ENCODE results near the gene ITGAE. TPM values are rescaled to one million over a fixed set of nuclear protein-coding genes. Genes with fewer than 3 reads are reported as not detected.

Gene ITGAE
- total and polyA plus RNA-seq, 10 of the 15 experiments (the other 5 are each of a cell fraction or from before 2014, with no cell fraction given): 13.1 to 161 (median 34.8) TPM

- TF ChIP-seq GATAD2B (conservative IDR thresholded peaks at IDR 0.05; ENCODE audit: low read depth) (peak; percentile 75), BRCA1 (IDR thresholded peaks at IDR 0.05; ENCODE audit: low read depth, low read length) (no peak), ASH2L (IDR thresholded peaks at IDR 0.05; ENCODE audit: borderline replicate concordance, low read depth) (no peak), ZNF24 (IDR thresholded peaks at IDR 0.05) (0 out of 2 replicates have a peak, but pooled peaks have one; percentile 50), NR2C2 (IDR thresholded peaks at IDR 0.05; ENCODE audit: borderline replicate concordance, control insufficient read depth, insufficient read length, low read depth) (no peak), NR2F1 (conservative IDR thresholded peaks at IDR 0.05) (peak; percentile 96), MEF2B (IDR thresholded peaks at IDR 0.05; ENCODE audit: partially characterized antibody, poor library complexity, severe bottlenecking) (peak; percentile 90), NRF1 (conservative IDR thresholded peaks at IDR 0.05; ENCODE audit: low read depth, low read length) (no peak), EZH2 (IDR thresholded peaks at IDR 0.05; ENCODE audit: borderline replicate concordance, control insufficient read depth, low read depth, low read length) (no peak), CUX1 (IDR thresholded peaks at IDR 0.05; ENCODE audit: insufficient replicate concordance, low read depth, low read length) (peak; percentile 73), ESRRA (IDR thresholded peaks at IDR 0.05; ENCODE audit: low read length) (no peak), BACH1 (IDR thresholded peaks at IDR 0.05; ENCODE audit: borderline replicate concordance) (peak; percentile 93; the same call in 1 of the 2 replicates), NR2C1 (IDR thresholded peaks at IDR 0.05) (no peak), RELA (IDR thresholded peaks at IDR 0.05; ENCODE audit: borderline replicate concordance, partially characterized antibody) (peak; percentile 95), FOS (IDR thresholded peaks at IDR 0.05; ENCODE audit: borderline replicate concordance, extremely low read depth, insufficient read length) (no peak), KDM1A (IDR thresholded peaks at IDR 0.05; ENCODE audit: borderline replicate concordance) (no peak), TAF1 (IDR thresholded peaks at IDR 0.05; ENCODE audit: borderline replicate concordance, low read depth, low read length) (no peak), NKRF (conservative IDR thresholded peaks at IDR 0.05) (no peak), CBFB (IDR thresholded peaks at IDR 0.05; ENCODE audit: low read depth) (no peak), PAX8 (IDR thresholded peaks at IDR 0.05) (no peak), MTA3 (IDR thresholded peaks at IDR 0.05; ENCODE audit: borderline replicate concordance, low read length) (peak; percentile 94), MEF2A (IDR thresholded peaks at IDR 0.05; ENCODE audit: insufficient read depth, low read depth, low read length) (peak; percentile 63; the same call in 1 of the 2 replicates), TCF12 (IDR thresholded peaks at IDR 0.05; ENCODE audit: low read depth, low read length) (peak; percentile 84; the same call in 1 of the 2 replicates)
Measured at GRCh38 chr17:3710951-3711383, 90.0 kb downstream of the ITGAE start (continued).

Data from GM12878 (cell line).